ENCODE data around the gene DIP2A. TPM values are rescaled to one million over a fixed set of nuclear protein-coding genes. Genes with fewer than 3 reads are reported as not detected.

The DIP2A gene
- total RNA-seq, 1 experiment from 2014 or later: 39.9 TPM

DNA sequence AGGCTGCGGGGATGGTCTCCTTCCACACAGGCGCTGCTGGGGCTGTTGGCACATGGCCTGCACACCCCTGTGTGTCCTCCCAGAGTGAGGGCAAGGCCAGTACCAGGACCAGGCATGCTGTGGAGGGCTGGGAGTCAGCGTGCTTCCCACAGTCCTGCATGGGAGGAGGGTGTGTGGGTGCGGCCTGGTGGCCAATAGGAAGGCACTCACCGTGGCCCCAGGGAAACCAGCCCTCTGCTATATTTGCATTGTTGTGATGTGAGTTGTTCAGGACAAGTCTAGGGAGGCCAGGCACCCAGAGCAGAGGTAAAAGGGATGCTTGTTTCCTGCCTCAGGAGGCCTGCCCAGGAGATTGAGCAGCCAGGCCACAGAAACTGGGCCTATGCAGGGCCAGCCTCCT lies 86.7 kb downstream of the DIP2A start:
- BruUV-seq (replicated peaks): no TSS peak
- DNase-seq: no peak

DNA sequence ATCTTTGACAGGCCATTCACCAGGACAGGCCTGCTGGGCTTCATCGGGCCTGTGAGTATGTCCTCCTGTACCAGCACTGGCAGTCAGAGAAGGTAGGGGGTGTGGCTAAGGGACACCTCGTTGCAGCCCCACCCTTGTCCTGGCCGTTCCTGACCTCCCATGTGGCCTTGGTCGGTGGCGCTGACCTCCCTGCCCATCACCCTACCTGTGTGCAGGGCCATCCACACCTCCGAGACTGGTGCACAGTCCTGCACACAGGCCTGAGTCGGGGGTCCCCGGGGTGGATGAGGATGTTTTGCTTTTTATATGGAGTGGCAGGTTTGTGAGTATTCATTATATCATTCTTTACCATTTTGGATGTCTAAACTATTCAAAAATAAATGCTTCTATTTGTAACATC lies 87.2 kb downstream of the DIP2A start:
- no peak overlapping the region for H2AFZ ChIP-seq
- no peak overlapping the region for H3K4me2 ChIP-seq
- no peak for DNase-seq
- H3K4me3 ChIP-seq: no peak overlapping the region
- CTCF ChIA-PET: no interaction called here
- no peaks in the 10 kb centered on the region for H3F3A ChIP-seq (ENCODE audit: insufficient read depth, low read depth)
- no peaks in the 10 kb centered on the region for H3K9me2 ChIP-seq (ENCODE audit: insufficient read depth)
- no peaks in the 10 kb centered on the region for H3K79me2 ChIP-seq (ENCODE audit: low read depth)
- no peaks in the 10 kb centered on the region for H3K4me1 ChIP-seq (replicated peaks; ENCODE audit: insufficient read depth)
- no peak overlapping the region for H3K27ac ChIP-seq
- POLR2A ChIA-PET (ENCODE audit: unreplicated experiment): no interaction called here
- TF ChIP-seq EZH2 (IDR thresholded peaks at IDR 0.05; ENCODE audit: low read depth): no peak
- TF ChIP-seq, protein P1, sequence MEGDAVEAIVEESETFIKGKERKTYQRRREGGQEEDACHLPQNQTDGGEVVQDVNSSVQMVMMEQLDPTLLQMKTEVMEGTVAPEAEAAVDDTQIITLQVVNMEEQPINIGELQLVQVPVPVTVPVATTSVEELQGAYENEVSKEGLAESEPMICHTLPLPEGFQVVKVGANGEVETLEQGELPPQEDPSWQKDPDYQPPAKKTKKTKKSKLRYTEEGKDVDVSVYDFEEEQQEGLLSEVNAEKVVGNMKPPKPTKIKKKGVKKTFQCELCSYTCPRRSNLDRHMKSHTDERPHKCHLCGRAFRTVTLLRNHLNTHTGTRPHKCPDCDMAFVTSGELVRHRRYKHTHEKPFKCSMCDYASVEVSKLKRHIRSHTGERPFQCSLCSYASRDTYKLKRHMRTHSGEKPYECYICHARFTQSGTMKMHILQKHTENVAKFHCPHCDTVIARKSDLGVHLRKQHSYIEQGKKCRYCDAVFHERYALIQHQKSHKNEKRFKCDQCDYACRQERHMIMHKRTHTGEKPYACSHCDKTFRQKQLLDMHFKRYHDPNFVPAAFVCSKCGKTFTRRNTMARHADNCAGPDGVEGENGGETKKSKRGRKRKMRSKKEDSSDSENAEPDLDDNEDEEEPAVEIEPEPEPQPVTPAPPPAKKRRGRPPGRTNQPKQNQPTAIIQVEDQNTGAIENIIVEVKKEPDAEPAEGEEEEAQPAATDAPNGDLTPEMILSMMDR (conservative IDR thresholded peaks at IDR 0.05): no peak
- intact Hi-C loops (cut with micrococcal nuclease; ENCODE audit: unreplicated experiment): no loop called here
- no peaks in the 10 kb centered on the region for H3K27me3 ChIP-seq (ENCODE audit: insufficient read depth, low read depth)
- no peaks in the 10 kb centered on the region for H4K20me1 ChIP-seq (ENCODE audit: insufficient read depth)
- H3K36me3 ChIP-seq (ENCODE audit: low read depth): no peaks in the 10 kb centered on the region
- H3K9me3 ChIP-seq (ENCODE audit: insufficient read depth, low read depth): no peaks in the 10 kb centered on the region
- BruUV-seq (replicated peaks): no TSS peak

More for the DNA sequence above, 86.7 kb downstream of the DIP2A start:
- Histone ChIP-seq H3K4me2 (no peak overlapping the region), H3K9me3 (ENCODE audit: insufficient read depth, low read depth) (no peaks in the 10 kb centered on the region), H2AFZ (no peak overlapping the region), H3K27me3 (ENCODE audit: insufficient read depth, low read depth) (no peaks in the 10 kb centered on the region), H3F3A (ENCODE audit: insufficient read depth, low read depth) (no peaks in the 10 kb centered on the region), H3K36me3 (ENCODE audit: low read depth) (no peaks in the 10 kb centered on the region), H3K79me2 (ENCODE audit: low read depth) (no peaks in the 10 kb centered on the region), H4K20me1 (ENCODE audit: insufficient read depth) (no peaks in the 10 kb centered on the region), H3K4me1 (replicated peaks; ENCODE audit: insufficient read depth) (no peaks in the 10 kb centered on the region), H3K4me3 (no peak overlapping the region), H3K9me2 (ENCODE audit: insufficient read depth) (no peaks in the 10 kb centered on the region), H3K27ac (no peak overlapping the region)
- intact Hi-C loops (cut with micrococcal nuclease; ENCODE audit: unreplicated experiment): no loop called here
- TF ChIP-seq EZH2 (IDR thresholded peaks at IDR 0.05; ENCODE audit: low read depth): no peak
- TF ChIP-seq, protein P1 (conservative IDR thresholded peaks at IDR 0.05): no peak
- ChIA-PET POLR2A (ENCODE audit: unreplicated experiment) (no interaction called here), CTCF (no interaction called here)

DNA sequence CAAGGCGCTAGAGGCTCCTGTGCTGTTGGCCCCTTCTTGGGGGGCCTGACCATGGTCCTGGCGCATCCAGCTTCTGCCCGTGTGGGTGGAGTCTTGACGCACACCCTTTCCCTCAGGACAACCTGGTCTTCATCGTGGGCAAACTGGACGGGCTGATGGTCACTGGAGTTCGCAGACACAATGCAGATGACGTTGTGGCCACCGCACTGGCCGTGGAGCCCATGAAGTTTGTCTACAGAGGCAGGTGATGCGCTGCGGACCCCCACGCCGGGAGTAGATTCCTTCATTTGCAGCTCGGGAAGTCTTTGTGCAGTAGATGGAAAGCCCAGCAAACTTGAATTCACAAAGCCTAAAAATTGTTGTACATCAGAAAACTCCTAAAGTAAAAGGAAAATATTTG lies 88.1 kb downstream of the DIP2A start:
- no peak overlapping the region for H3K4me3 ChIP-seq
- no peaks in the 10 kb centered on the region for H3K36me3 ChIP-seq (ENCODE audit: low read depth)
- no peaks in the 10 kb centered on the region for H3K27me3 ChIP-seq (ENCODE audit: insufficient read depth, low read depth)
- no peaks in the 10 kb centered on the region for H3K9me2 ChIP-seq (ENCODE audit: insufficient read depth)
- no peak overlapping the region for H3K4me2 ChIP-seq
- no peak for TF ChIP-seq EZH2 (IDR thresholded peaks at IDR 0.05; ENCODE audit: low read depth)
- TF ChIP-seq, protein P1 (conservative IDR thresholded peaks at IDR 0.05): no peak
- H4K20me1 ChIP-seq (ENCODE audit: insufficient read depth): no peaks in the 10 kb centered on the region
- no peaks in the 10 kb centered on the region for H3K79me2 ChIP-seq (ENCODE audit: low read depth)
- DNase-seq: no peak
- H3K4me1 ChIP-seq (replicated peaks; ENCODE audit: insufficient read depth): no peaks in the 10 kb centered on the region
- ChIA-PET CTCF (no interaction called here), POLR2A (ENCODE audit: unreplicated experiment) (no interaction called here)
- H2AFZ ChIP-seq: no peak overlapping the region
- H3K27ac ChIP-seq: no peak overlapping the region
- H3F3A ChIP-seq (ENCODE audit: insufficient read depth, low read depth): no peaks in the 10 kb centered on the region
- intact Hi-C loops (cut with micrococcal nuclease; ENCODE audit: unreplicated experiment): no loop called here
- H3K9me3 ChIP-seq (ENCODE audit: insufficient read depth, low read depth): no peaks in the 10 kb centered on the region
- no TSS peak for BruUV-seq (replicated peaks)
